ENCODE data around the gene ZMIZ1. TPM values are rescaled to one million over a fixed set of nuclear protein-coding genes. Genes with fewer than 3 reads are reported as not detected.

Gene ZMIZ1
- total RNA-seq, 1 experiment from 2014 or later: 35.8 TPM

GRCh38 chr10:79353000-79353406, 284.2 kb downstream of the ZMIZ1 start:
- Histone ChIP-seq H3K4me1 (ENCODE audit: insufficient read depth, low read length, poor library complexity, severe bottlenecking) (peaks cover 10% of the 10 kb centered on the region), H3K4me3 (ENCODE audit: low read depth, low read length, poor library complexity, severe bottlenecking) (no peak overlapping the region), H3K27ac (ENCODE audit: low read depth, low read length, poor library complexity, severe bottlenecking) (no peak overlapping the region), H3K36me3 (ENCODE audit: insufficient read depth, low read length, poor library complexity, severe bottlenecking) (peaks cover 73% of the 10 kb centered on the region), H3K9me3 (ENCODE audit: low read depth, low read length, poor library complexity, severe bottlenecking) (no peaks in the 10 kb centered on the region), H3K27me3 (replicated peaks; ENCODE audit: insufficient read depth, low read depth, low read length, poor library complexity) (no peaks in the 10 kb centered on the region)
- no TSS peak for BruUV-seq (replicated peaks)
- DNase-seq (ENCODE audit: low spot score): no peak
- intact Hi-C loops (cut with micrococcal nuclease; ENCODE audit: unreplicated experiment): no loop called here
- no peak for TF ChIP-seq EZH2 (IDR thresholded peaks at IDR 0.05; ENCODE audit: borderline replicate concordance, low read depth, low read length, poor library complexity, severe bottlenecking)
- TF ChIP-seq, protein P1, sequence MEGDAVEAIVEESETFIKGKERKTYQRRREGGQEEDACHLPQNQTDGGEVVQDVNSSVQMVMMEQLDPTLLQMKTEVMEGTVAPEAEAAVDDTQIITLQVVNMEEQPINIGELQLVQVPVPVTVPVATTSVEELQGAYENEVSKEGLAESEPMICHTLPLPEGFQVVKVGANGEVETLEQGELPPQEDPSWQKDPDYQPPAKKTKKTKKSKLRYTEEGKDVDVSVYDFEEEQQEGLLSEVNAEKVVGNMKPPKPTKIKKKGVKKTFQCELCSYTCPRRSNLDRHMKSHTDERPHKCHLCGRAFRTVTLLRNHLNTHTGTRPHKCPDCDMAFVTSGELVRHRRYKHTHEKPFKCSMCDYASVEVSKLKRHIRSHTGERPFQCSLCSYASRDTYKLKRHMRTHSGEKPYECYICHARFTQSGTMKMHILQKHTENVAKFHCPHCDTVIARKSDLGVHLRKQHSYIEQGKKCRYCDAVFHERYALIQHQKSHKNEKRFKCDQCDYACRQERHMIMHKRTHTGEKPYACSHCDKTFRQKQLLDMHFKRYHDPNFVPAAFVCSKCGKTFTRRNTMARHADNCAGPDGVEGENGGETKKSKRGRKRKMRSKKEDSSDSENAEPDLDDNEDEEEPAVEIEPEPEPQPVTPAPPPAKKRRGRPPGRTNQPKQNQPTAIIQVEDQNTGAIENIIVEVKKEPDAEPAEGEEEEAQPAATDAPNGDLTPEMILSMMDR (conservative IDR thresholded peaks at IDR 0.05; ENCODE audit: low read depth, low read length): no peak
- ChIA-PET CTCF (no interaction called here), POLR2A (ENCODE audit: low non-redundant PET) (no interaction called here)

GRCh38 chr10:79353726-79354125, 285.0 kb downstream of the ZMIZ1 start:
- DNase-seq (ENCODE audit: low spot score): no peak
- Histone ChIP-seq H3K4me1 (ENCODE audit: insufficient read depth, low read length, poor library complexity, severe bottlenecking) (peaks cover 4% of the 10 kb centered on the region), H3K9me3 (ENCODE audit: low read depth, low read length, poor library complexity, severe bottlenecking) (no peaks in the 10 kb centered on the region), H3K27me3 (replicated peaks; ENCODE audit: insufficient read depth, low read depth, low read length, poor library complexity) (no peaks in the 10 kb centered on the region), H3K36me3 (ENCODE audit: insufficient read depth, low read length, poor library complexity, severe bottlenecking) (peaks cover 73% of the 10 kb centered on the region), H3K27ac (ENCODE audit: low read depth, low read length, poor library complexity, severe bottlenecking) (no peak overlapping the region), H3K4me3 (ENCODE audit: low read depth, low read length, poor library complexity, severe bottlenecking) (no peak overlapping the region)
- ChIA-PET CTCF (interaction anchor here (0.6 kb wide), 1 partner anchor 153 kb away, joined by 3 read pairs; no protein-coding TSS in a partner anchor), POLR2A (ENCODE audit: low non-redundant PET) (no interaction called here)
- TF ChIP-seq, protein P1 (conservative IDR thresholded peaks at IDR 0.05; ENCODE audit: low read depth, low read length): no peak
- no peak for TF ChIP-seq EZH2 (IDR thresholded peaks at IDR 0.05; ENCODE audit: borderline replicate concordance, low read depth, low read length, poor library complexity, severe bottlenecking)
- BruUV-seq (replicated peaks): no TSS peak
- intact Hi-C loops (cut with micrococcal nuclease; ENCODE audit: unreplicated experiment): no loop called here

DNA sequence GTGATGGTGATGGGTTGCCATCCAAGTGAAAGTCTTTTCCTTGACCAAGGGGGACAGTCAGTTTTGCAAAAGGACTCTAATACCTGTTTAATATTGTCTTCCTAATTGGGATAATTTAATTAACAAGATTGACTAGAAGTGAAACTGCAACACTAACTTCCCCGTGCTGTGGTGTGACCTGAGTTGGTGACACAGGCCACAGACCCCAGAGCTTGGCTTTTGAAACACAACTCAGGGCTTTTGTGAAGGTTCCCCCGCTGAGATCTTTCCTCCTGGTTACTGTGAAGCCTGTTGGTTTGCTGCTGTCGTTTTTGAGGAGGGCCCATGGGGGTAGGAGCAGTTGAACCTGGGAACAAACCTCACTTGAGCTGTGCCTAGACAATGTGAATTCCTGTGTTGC, 285.4 kb downstream of the ZMIZ1 start:
- H3K4me3 ChIP-seq (ENCODE audit: low read depth, low read length, poor library complexity, severe bottlenecking): no peak overlapping the region
- no peaks in the 10 kb centered on the region for H3K27me3 ChIP-seq (replicated peaks; ENCODE audit: insufficient read depth, low read depth, low read length, poor library complexity)
- TF ChIP-seq, protein P1 (conservative IDR thresholded peaks at IDR 0.05; ENCODE audit: low read depth, low read length): no peak
- TF ChIP-seq EZH2 (IDR thresholded peaks at IDR 0.05; ENCODE audit: borderline replicate concordance, low read depth, low read length, poor library complexity, severe bottlenecking): no peak
- intact Hi-C loops (cut with micrococcal nuclease; ENCODE audit: unreplicated experiment): no loop called here
- TSS peak; percentile 15 for BruUV-seq (replicated peaks)
- no peaks in the 10 kb centered on the region for H3K9me3 ChIP-seq (ENCODE audit: low read depth, low read length, poor library complexity, severe bottlenecking)
- no peak for DNase-seq (ENCODE audit: low spot score)
- H3K4me1 ChIP-seq (ENCODE audit: insufficient read depth, low read length, poor library complexity, severe bottlenecking): peaks cover under 1% of the 10 kb centered on the region
- peaks cover 70% of the 10 kb centered on the region for H3K36me3 ChIP-seq (ENCODE audit: insufficient read depth, low read length, poor library complexity, severe bottlenecking)
- ChIA-PET CTCF (interaction anchor here (0.6 kb wide), 1 partner anchor 153 kb away, joined by 3 read pairs; no protein-coding TSS in a partner anchor), POLR2A (ENCODE audit: low non-redundant PET) (no interaction called here)
- no peak overlapping the region for H3K27ac ChIP-seq (ENCODE audit: low read depth, low read length, poor library complexity, severe bottlenecking)
